H1 (cell line): ENCODE data around the gene NLRP12. TPM values are rescaled to one million over a fixed set of nuclear protein-coding genes. Genes with fewer than 3 reads are reported as not detected.

Experiments used
- CEBPB ChIP-seq: IDR thresholded peaks from 2 replicates; pipeline ENCODE4 v1.6.1; 2012; ENCODE audit warnings: low read depth, low read length
- EGR1 ChIP-seq: IDR thresholded peaks from 2 replicates; pipeline ENCODE4 v1.6.1; 2011; ENCODE audit warnings: low read depth, low read length, borderline replicate concordance
- POLR2AphosphoS5 ChIP-seq: IDR thresholded peaks from 2 replicates; pipeline ENCODE4 v1.6.1; 2011; ENCODE audit warnings: low read depth, low read length
- polyA plus RNA-seq, 7 experiments: library from polyadenylated mRNA; depleted of rRNA in 3 of 7; stranded (reverse) in 5 of 7; unstranded in 2 of 7; fragments of >200 nt in 5 of 7; fragments of 200-250 nt in 2 of 7; gene quantifications; 1 replicate in 5 of 7; 2 replicates in 1 of 7; 4 replicates in 1 of 7; pipeline versions ENCODE4 v1.2.1 to v1.2.3, GENCODE V29; 2011 to 2013; ENCODE audit warnings: missing spikeins in 2 of 7, mixed read lengths in 2 of 7
- total RNA-seq: library from RNA; stranded (reverse); fragmentation: NEBNext Ultra II Directional; extraction: Animal tissue kit (Norgen Biotek cat#: 25700); gene quantifications from 2 replicates; pipeline ENCODE4 v1.2.1, GENCODE V29; 2021
- TF ChIP-seq, protein P1 (sequence below): IDR thresholded peaks from 2 replicates; pipeline ENCODE4 v1.6.1; 2011; ENCODE audit warnings: low read length, improper control_type of control experiment

The NLRP12 gene
- total and polyA plus RNA-seq, 2 of the 8 experiments (the other 6 are each of a cell fraction or from before 2014, with no cell fraction given), result 1.0 to 1.8 TPM

DNA sequence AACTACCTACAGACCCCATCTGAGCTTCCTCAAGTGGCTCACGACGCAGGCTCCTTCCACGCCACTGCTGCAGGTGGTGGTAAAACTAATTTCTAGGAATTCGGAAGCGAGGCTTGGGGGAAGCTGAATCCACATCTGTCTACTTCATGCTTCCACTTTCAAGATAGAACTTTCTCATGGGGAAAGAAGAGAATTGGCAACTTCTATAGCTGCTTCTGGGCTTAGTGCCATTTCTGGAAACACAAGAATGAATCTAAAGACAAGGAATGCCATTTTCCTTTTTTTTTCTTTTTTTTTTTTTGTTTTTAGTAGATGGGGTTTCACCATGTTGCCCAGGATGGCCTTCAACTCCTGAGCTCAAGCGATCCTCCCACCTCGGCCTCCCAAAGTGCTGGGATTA is 2.8 kb upstream of the NLRP12 start (continued):
- TF ChIP-seq, protein P1, sequence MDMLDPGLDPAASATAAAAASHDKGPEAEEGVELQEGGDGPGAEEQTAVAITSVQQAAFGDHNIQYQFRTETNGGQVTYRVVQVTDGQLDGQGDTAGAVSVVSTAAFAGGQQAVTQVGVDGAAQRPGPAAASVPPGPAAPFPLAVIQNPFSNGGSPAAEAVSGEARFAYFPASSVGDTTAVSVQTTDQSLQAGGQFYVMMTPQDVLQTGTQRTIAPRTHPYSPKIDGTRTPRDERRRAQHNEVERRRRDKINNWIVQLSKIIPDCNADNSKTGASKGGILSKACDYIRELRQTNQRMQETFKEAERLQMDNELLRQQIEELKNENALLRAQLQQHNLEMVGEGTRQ, result no peak
- no peak for TF ChIP-seq POLR2AphosphoS5
- TF ChIP-seq EGR1, result no peak
- no peak for TF ChIP-seq CEBPB
